AG20443 (cell line): ENCODE measurements around the gene R3HDM2.
"Not testable (repeated sequence)": the region's sequence is repeated elsewhere in the genome, so short reads cannot be mapped to it uniquely, and the experiment has no call there.

Experiments used
- DNase-seq: peaks from one replicate; pipeline ENCODE4 v3.0.0; 2012; ENCODE audit warnings: low spot score, mixed read lengths

R3HDM2 gene

GRCh38 chr12:57426948-57427347, 3.9 kb downstream of the R3HDM2 start:
- DNase-seq: not testable (repeated sequence)

GRCh38 chr12:57420482-57420881, 10.4 kb downstream of the R3HDM2 start:
- DNase-seq: no peak

- no peak for DNase-seq
Observed at GRCh38 chr12:57419495-57419894, 11.3 kb downstream of the R3HDM2 start.

GRCh38 chr12:57418255-57418654, 12.6 kb downstream of the R3HDM2 start:
- no peak for DNase-seq

DNA sequence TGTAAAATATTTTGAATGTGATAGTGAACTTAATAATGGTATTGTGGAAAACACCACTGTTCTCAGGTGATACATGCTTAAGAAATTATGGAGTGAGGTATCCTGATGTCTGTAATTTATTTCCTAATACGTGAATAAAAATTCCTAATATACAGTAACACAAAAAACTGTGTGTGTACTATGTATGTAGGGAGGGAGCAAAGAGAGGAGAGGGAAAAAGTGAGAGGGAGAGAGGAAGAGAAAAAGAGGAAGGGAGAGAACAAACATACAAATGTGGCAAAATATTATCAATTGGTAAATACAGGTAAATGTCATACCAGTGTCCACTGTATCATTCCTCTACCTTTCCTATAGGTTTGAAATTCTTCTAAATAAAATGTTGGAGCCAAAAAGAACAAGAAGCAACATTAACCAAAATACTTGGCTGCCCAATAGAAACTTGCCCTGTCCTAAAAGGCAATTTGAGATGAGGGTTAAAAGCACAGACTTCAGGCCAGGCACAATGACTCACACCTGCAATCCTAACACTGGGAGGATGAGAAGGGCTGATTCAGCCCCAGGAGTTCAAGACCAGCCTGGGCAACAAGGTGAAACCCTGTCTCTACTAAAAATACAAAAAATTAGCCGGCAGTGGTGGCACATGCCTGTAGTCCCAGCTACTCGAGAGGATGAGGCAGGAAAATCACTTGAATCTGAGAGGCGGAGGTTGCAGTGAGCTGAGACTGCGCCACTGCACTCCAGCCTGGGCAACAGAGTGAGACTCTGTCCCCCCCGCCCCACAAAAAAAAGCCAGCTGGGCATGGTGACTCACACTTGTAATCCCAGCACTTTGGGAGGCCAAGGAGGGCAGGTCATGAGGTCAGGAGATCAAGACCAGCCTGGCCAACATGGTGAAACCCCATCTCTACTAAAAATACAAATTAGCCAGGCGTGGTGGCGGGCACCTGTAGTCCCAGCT, 14.5 kb downstream of the R3HDM2 start:
- DNase-seq: peak; percentile 13

DNA sequence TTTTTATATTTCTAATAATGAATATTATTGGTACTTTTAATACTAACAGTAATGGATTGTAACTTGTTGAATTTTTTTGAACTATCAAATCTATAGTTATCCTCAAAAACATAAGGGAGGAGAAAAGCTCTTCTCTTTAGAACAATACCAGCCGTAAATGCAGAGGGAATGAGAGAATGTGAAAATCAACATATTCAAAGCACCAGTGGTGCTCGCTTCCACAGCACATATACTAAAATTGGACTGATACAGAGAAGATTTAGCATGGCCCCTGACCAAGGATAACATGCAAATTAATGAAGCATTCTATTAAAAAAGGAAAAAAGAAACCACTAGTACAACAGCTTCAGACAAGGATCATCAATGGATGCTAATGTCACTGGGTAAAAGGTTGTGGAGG, 15.8 kb downstream of the R3HDM2 start:
- no peak for DNase-seq

- DNase-seq: not testable (repeated sequence)
Observed at GRCh38 chr12:57414160-57414559, 16.7 kb downstream of the R3HDM2 start.

GRCh38 chr12:57410534-57410933, 20.3 kb downstream of the R3HDM2 start:
- no peak for DNase-seq

- no peak for DNase-seq
Observed at GRCh38 chr12:57404966-57405640, 25.7 kb downstream of the R3HDM2 start.

GRCh38 chr12:57402156-57402555, 28.7 kb downstream of the R3HDM2 start:
- not testable (repeated sequence) for DNase-seq

- no peak for DNase-seq
Observed at GRCh38 chr12:57401165-57401564, 29.7 kb downstream of the R3HDM2 start.

DNA sequence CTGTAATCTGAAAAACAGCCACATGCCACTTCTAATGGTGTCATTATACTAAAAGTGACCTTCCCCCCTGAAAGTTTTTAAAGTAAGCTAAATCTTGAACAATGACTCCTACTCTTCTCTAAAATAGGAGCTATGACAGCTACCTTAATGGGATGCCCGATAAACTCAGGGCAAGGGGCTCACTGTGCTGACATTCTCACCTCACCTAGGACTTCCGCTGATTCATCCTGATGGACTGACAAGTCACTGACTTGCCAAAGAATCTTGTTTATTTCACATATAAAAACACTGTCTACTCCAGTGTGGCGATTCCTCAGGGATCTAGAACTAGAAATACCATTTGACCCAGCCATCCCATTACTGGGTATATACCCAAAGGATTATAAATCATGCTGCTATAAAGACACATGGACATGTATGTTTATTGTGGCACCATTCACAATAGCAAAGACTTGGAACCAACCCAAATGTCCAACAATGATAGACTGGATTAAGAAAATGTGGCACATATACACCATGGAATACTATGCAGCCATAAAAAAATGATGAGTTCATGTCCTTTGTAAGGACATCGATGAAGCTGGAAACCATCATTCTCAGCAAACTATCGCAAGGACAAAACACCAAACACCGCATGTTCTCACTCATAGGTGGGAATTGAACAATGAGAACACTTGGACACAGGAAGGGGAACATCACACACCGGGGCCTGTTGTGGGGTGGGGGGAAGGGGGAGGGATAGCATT, 31.0 kb downstream of the R3HDM2 start:
- not testable (repeated sequence) for DNase-seq

- no peak for DNase-seq
Observed at GRCh38 chr12:57397441-57397840, 33.4 kb downstream of the R3HDM2 start.

DNA sequence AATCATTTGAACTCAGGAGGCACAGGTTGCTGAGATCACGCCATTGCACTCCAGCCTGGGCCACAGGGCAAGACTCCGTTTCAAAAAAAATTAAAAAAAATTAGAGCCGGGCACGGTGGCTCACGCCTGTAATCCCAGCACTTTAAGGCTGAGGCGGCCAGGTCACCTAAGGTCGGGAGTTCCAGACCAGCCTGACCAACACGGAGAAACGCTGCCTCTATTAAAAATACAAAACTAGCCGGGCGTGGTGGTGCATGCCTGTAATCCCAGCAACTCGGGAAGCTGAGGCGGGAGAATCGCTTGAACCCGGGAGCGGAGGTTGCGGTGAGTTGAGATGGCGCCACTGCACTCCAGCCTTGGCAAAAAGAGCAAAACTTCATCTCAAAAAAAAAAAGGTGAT, 35.7 kb downstream of the R3HDM2 start:
- DNase-seq: no peak

DNA sequence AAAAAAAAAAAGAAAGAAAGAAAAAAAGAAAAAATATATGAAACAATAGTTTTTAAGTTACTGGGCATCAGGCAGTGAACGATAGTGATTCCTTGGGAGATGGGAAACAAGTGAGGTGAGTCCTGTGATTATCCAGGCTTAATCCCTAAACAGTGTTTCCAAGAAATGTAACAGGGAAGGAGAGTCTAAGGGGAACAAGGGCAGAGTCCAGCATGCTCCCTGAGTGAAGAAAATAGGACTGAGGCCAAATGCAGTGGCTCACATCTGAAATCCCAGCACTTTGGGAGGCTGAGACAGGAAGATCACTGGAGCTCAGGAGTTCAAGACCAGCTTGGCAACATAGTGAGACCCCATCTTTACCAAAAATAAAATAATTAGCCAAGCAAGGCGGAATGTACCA, 40.7 kb downstream of the R3HDM2 start:
- DNase-seq: no peak

GRCh38 chr12:57389033-57389432, 41.8 kb downstream of the R3HDM2 start:
- peak; percentile 78 for DNase-seq

- no peak for DNase-seq
Observed at GRCh38 chr12:57388425-57388824, 42.4 kb downstream of the R3HDM2 start.

DNA sequence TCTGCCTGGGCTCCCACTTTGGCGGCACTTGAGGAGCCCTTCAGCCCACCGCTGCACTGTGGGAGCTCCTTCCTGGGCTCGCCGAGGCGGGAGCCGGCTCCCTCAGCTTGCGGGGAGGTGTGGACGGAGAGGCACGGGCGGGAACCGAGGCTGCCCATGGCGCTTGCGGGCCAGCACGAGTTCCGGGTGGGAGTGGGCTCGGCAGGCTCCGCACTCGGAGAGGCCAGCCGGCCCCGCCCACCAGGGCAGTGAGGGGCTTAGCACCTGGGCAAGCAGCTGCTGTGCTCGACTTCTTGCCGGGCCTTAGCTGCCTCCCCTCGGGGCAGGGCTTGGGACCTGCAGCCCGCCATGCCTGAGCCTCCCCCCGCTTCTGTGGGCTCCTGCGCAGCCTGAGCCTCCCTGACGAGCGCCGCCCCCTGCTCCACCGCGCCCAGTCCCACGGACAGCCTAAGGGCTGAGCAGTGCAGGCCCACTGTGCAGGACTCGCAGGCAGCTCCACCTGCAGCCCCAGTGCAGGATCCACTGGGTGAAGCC, 44.6 kb downstream of the R3HDM2 start:
- no peak for DNase-seq

GRCh38 chr12:57385586-57385985, 45.3 kb downstream of the R3HDM2 start:
- no peak for DNase-seq

- no peak for DNase-seq
Observed at GRCh38 chr12:57384478-57384877, 46.4 kb downstream of the R3HDM2 start.

- no peak for DNase-seq
Observed at GRCh38 chr12:57381693-57382220, 49.1 kb downstream of the R3HDM2 start.

GRCh38 chr12:57380300-57380699, 50.5 kb downstream of the R3HDM2 start:
- no peak for DNase-seq
